NCI-H2196 treated with DMSO at 0.1 percent for 48 hours (cell line): ENCODE measurements around the gene TBC1D25.

Source experiments
- DNase-seq: peaks from one replicate; lab custom pipeline; 2025; ENCODE audit not compliant: unreplicated experiment; lab: John Stamatoyannopoulos, UW

TBC1D25 gene

GRCh38 chrX:48598614-48599013 lies 59.1 kb downstream of the TBC1D25 start:
- no peak for DNase-seq

DNA sequence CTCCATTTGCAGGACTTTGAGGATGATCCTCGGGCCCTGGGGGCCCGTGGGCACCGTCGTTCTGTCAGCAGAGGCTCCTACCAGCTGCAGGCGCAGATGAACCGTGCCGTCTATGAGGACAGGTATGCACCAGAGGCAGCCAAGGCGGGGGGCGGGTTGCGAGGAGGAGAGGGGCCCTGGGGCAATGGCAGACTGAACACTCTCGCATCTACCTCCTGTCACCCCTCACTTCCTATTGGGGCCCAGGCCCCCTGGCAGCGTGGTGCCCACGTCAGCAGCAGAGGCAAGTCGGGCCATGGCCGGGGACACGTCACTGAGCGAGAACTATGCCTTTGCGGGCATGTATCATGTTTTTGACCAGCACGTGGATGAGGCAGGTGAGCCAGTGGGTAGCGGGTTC lies 59.8 kb downstream of the TBC1D25 start:
- DNase-seq: no peak

GRCh38 chrX:48600226-48600625 lies 60.7 kb downstream of the TBC1D25 start:
- DNase-seq: no peak

GRCh38 chrX:48601741-48602394 lies 62.4 kb downstream of the TBC1D25 start:
- no peak for DNase-seq

DNA sequence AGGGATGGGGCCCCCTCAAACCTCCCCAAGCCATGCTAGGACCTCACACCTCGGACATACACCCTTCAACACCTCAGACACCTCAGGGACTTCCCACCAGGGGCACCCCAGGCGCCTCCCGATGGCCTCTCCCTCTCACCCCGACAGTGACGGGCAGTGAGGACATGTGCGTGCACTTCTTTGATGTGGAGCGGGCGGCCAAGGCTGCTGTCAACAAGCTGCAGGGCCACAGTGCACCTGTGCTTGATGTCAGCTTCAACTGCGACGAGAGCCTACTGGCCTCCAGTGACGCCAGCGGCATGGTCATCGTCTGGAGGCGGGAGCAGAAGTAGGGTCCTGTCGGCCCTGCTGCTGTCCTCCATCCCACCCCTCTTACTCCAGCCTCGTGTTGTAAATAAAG lies 65.2 kb downstream of the TBC1D25 start:
- DNase-seq: no peak

- DNase-seq: no peak
Observed at GRCh38 chrX:48606091-48606490, 66.6 kb downstream of the TBC1D25 start.

DNA sequence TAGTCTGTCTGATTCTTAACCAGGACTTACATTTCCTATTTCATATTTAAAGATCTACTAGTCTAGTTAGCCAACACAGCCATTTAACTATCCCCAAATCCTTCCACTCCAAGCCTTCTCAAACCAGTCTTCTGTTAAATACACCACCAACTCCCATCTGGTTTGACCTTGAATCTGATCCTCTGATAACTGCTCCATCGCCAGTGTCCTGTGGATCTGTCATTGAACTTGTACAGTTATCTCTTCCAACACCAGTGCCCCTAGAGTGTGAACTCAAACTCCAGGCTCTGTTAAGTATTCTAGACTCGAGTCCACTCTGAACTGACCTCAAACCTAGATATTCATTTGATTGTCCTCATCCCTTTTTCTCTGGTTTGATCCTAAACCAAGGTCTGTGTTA lies 72.2 kb downstream of the TBC1D25 start:
- DNase-seq: no peak
